HG03045 (cell line): Measurements from ENCODE around the gene STN1.

ENCODE experiments used
- ATAC-seq: cut with Tn5 transposase; IDR thresholded peaks from one replicate; pipeline ENCODE4 v1.9.1; 2021; ENCODE audit warnings: mild to moderate bottlenecking, moderate library complexity; ENCODE audit not compliant: unreplicated experiment

Gene STN1

DNA sequence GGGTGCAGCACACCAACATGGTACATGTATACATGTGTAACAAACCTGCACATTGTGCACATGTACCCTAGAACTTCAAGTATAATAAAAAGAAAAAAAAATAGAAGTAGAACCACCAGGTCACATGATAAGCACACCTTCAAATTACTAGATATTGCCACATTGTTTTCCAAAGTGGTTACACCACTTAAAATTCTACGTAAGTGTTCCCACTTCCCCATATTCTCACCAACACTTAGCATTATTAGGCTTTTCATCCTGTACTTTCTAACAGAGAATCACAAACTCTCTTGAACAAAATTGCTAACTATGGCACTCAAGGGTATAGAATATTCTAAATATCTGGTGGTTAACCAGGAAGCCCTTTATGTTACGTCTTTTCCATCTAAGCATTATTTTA is 85.2 kb downstream of the STN1 start:
- no peak for ATAC-seq
